ENCODE data around the gene RALA. TPM values are rescaled to one million over a fixed set of nuclear protein-coding genes. Genes with fewer than 3 reads are reported as not detected.

The RALA gene
- total and polyA plus RNA-seq, 7 experiments from 2014 or later: 24.8 to 48.2 (median 40.2) TPM

- POLR2A ChIA-PET: interaction anchor here (5.0 kb wide), 1 partner anchor 162 kb away, joined by 15 read pairs; no protein-coding TSS in a partner anchor
These were observed 118.7 kb downstream of the RALA start for GRCh38 chr7:39741942-39742623.

GRCh38 chr7:39744620-39745019 lies 121.2 kb downstream of the RALA start:
- intact Hi-C loops (cut with micrococcal nuclease): loop anchor here (5.0 to 10.0 kb wide), 3 partner anchors 290 to 308 kb away; no protein-coding TSS in a partner anchor
- Histone ChIP-seq H3K27ac (ENCODE audit: low read depth, low read length) (no peak overlapping the region), H3K4me1 (ENCODE audit: control insufficient read depth in 2 of 2, insufficient read depth in 2 of 2, low read length in 2 of 2) (no peaks in the 10 kb centered on the region), H3K9me3 (ENCODE audit: control insufficient read depth in 2 of 3, low read length in 3 of 3) (no peaks in the 10 kb centered on the region), H3K36me3 (ENCODE audit: control insufficient read depth in 2 of 3, insufficient read depth in 3 of 3, low read length in 3 of 3) (no peaks in the 10 kb centered on the region), H3K4me3 (ENCODE audit: low read length) (no peak overlapping the region), H3K27me3 (ENCODE audit: control insufficient read depth in 2 of 2, insufficient read depth in 2 of 2, low read length in 2 of 2) (no peaks in the 10 kb centered on the region)
- H3K27me3 Mint-ChIP-seq: no peaks in the 10 kb centered on the region
- H3K27ac Mint-ChIP-seq: peak overlapping the region in 2 of 9 donors; percentile 2 to 57
- H3K9me3 Mint-ChIP-seq: no peaks in the 10 kb centered on the region
- ATAC-seq (no peak), DNase-seq (no peak)
- ChIA-PET POLR2A (interaction anchor here (1.2 to 5.0 kb wide), 3 partner anchors 12 to 165 kb away, joined by 4 to 15 read pairs (median 9); no protein-coding TSS in a partner anchor), CTCF (interaction anchor here (0.6 to 14.2 kb wide), 6 partner anchors 8 to 251 kb away, joined by 3 to 336 read pairs (median 3); no protein-coding TSS in a partner anchor)
- no peak overlapping the region for H3K4me3 Mint-ChIP-seq
- H3K36me3 Mint-ChIP-seq: peaks cover 0 to 4% (median 0%) of the 10 kb centered on the region in 5 donors
- peaks cover 0 to 10% (median 5%) of the 10 kb centered on the region in 7 donors for H3K4me1 Mint-ChIP-seq

More at GRCh38 chr7:39741942-39742623, 118.7 kb downstream of the RALA start:
- Histone ChIP-seq H3K4me3 (ENCODE audit: low read length) (no peak overlapping the region), H3K27ac (ENCODE audit: low read depth, low read length) (no peak overlapping the region), H3K9me3 (ENCODE audit: control insufficient read depth in 2 of 3, low read length in 3 of 3) (no peaks in the 10 kb centered on the region), H3K36me3 (ENCODE audit: control insufficient read depth in 2 of 3, insufficient read depth in 3 of 3, low read length in 3 of 3) (no peaks in the 10 kb centered on the region), H3K27me3 (ENCODE audit: control insufficient read depth in 2 of 2, insufficient read depth in 2 of 2, low read length in 2 of 2) (no peaks in the 10 kb centered on the region), H3K4me1 (ENCODE audit: control insufficient read depth in 2 of 2, insufficient read depth in 2 of 2, low read length in 2 of 2) (no peaks in the 10 kb centered on the region)
- peak; percentile 83 for ATAC-seq
- H3K4me3 Mint-ChIP-seq: no peak overlapping the region
- CTCF ChIA-PET: interaction anchor here (0.6 to 14.2 kb wide), 10 partner anchors 37 to 212 kb away, joined by 3 to 336 read pairs (median 3); no protein-coding TSS in a partner anchor
- peak overlapping the region in 3 of 9 donors; percentile 28 to 72 (median 38) for H3K27ac Mint-ChIP-seq
- peaks cover 0 to 11% (median 9%) of the 10 kb centered on the region in 7 donors for H3K4me1 Mint-ChIP-seq
- H3K9me3 Mint-ChIP-seq: no peaks in the 10 kb centered on the region
- no peaks in the 10 kb centered on the region for H3K27me3 Mint-ChIP-seq
- intact Hi-C loops (cut with micrococcal nuclease): loop anchor here in 1 of 2 donors (1.0 to 10.0 kb wide), 2 partner anchors 162 to 287 kb away; no protein-coding TSS in a partner anchor
- H3K36me3 Mint-ChIP-seq: no peaks in the 10 kb centered on the region
- peak in 8 of 9 donors; percentile 17 to 63 (median 31) for DNase-seq

- no peaks in the 10 kb centered on the region for H3K36me3 ChIP-seq (ENCODE audit: control insufficient read depth in 2 of 3, insufficient read depth in 3 of 3, low read length in 3 of 3)
- DNase-seq (no peak), ATAC-seq (no peak)
- no peaks in the 10 kb centered on the region for H3K9me3 ChIP-seq (ENCODE audit: control insufficient read depth in 2 of 3, low read length in 3 of 3)
- H3K27me3 ChIP-seq (ENCODE audit: control insufficient read depth in 2 of 2, insufficient read depth in 2 of 2, low read length in 2 of 2): no peaks in the 10 kb centered on the region
- ChIA-PET CTCF (interaction anchor here (0.7 to 14.2 kb wide), 4 partner anchors 13 to 169 kb away, joined by 3 to 336 read pairs (median 6); no protein-coding TSS in a partner anchor), POLR2A (interaction anchor here (1.2 to 5.0 kb wide), 3 partner anchors 13 to 166 kb away, joined by 4 to 15 read pairs (median 9); no protein-coding TSS in a partner anchor)
- Mint-ChIP-seq H3K4me1 (peaks cover 0 to 10% (median 5%) of the 10 kb centered on the region in 7 donors), H3K27ac (no peak overlapping the region), H3K4me3 (no peak overlapping the region), H3K9me3 (no peaks in the 10 kb centered on the region), H3K27me3 (no peaks in the 10 kb centered on the region), H3K36me3 (peaks cover 0 to 4% (median 0%) of the 10 kb centered on the region in 5 donors)
- H3K4me3 ChIP-seq (ENCODE audit: low read length): no peak overlapping the region
- no peak overlapping the region for H3K27ac ChIP-seq (ENCODE audit: low read depth, low read length)
- H3K4me1 ChIP-seq (ENCODE audit: control insufficient read depth in 2 of 2, insufficient read depth in 2 of 2, low read length in 2 of 2): no peaks in the 10 kb centered on the region
- intact Hi-C loops (cut with micrococcal nuclease): loop anchor here (5.0 to 10.0 kb wide), 3 partner anchors 291 to 307 kb away; no protein-coding TSS in a partner anchor
These were observed 121.9 kb downstream of the RALA start for GRCh38 chr7:39745320-39745719.

DNA sequence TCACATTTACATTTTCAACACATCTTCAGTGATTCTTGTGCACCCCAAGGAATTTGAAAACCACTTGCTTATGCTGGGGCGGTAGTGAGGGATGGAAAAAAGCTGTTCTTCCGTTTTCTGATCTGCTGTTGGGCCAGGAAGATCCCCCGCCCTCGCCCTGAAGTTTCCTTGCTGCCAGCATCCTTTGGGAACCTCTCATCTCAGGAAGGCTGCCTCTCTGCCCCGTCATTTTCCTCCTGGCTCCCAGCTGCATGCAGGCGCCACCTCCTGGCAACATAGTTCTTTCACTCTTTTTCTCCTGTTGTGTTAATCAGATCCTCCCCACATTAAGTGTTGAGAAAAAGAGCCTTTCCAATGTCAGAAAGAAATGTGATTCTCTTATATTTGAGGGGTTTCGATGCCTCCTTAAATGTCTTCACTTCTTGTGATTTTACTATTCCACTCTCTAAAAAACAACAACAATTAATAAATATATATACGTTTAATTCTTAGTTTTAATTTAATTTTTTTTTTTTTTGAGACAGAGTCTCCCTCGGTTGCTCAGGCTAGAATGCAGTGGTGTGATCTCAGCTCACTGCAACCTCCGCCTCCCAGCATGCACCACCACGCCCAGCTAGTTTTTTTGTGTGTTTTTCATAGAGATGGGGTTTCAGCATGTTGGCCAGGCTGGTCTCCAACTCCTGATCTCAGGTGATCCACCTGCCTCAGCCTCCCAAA lies 122.9 kb downstream of the RALA start:
- no peaks in the 10 kb centered on the region for H3K9me3 ChIP-seq (ENCODE audit: control insufficient read depth in 2 of 3, low read length in 3 of 3)
- no peaks in the 10 kb centered on the region for H3K4me1 ChIP-seq (ENCODE audit: control insufficient read depth in 2 of 2, insufficient read depth in 2 of 2, low read length in 2 of 2)
- DNase-seq (peak; percentile 17 to 61 (median 45)), ATAC-seq (peak; percentile 60)
- Mint-ChIP-seq H3K9me3 (no peaks in the 10 kb centered on the region), H3K4me1 (peaks cover 0 to 8% (median 6%) of the 10 kb centered on the region in 7 donors), H3K27ac (peak overlapping the region in 6 of 9 donors; percentile 0 to 77 (median 24)), H3K27me3 (no peaks in the 10 kb centered on the region), H3K36me3 (peaks cover 0 to 4% (median 0%) of the 10 kb centered on the region in 5 donors), H3K4me3 (peak overlapping the region in 1 of 10 donors; percentile 1)
- H3K36me3 ChIP-seq (ENCODE audit: control insufficient read depth in 2 of 3, insufficient read depth in 3 of 3, low read length in 3 of 3): no peaks in the 10 kb centered on the region
- no peak overlapping the region for H3K4me3 ChIP-seq (ENCODE audit: low read length)
- intact Hi-C loops (cut with micrococcal nuclease): loop anchor here (1.0 to 10.0 kb wide), 7 partner anchors 13 to 306 kb away; partner anchors contain the start of gene RALA (in 1 of the 2)
- no peak overlapping the region for H3K27ac ChIP-seq (ENCODE audit: low read depth, low read length)
- H3K27me3 ChIP-seq (ENCODE audit: control insufficient read depth in 2 of 2, insufficient read depth in 2 of 2, low read length in 2 of 2): no peaks in the 10 kb centered on the region
- POLR2A ChIA-PET: interaction anchor here (2.0 to 5.0 kb wide), 2 partner anchors 11 to 166 kb away, joined by 4 to 15 read pairs; no protein-coding TSS in a partner anchor
- CTCF ChIA-PET: interaction anchor here (0.7 to 14.2 kb wide), 12 partner anchors 9 to 307 kb away, joined by 3 to 336 read pairs (median 4); partner anchors contain the start of gene YAE1

DNA sequence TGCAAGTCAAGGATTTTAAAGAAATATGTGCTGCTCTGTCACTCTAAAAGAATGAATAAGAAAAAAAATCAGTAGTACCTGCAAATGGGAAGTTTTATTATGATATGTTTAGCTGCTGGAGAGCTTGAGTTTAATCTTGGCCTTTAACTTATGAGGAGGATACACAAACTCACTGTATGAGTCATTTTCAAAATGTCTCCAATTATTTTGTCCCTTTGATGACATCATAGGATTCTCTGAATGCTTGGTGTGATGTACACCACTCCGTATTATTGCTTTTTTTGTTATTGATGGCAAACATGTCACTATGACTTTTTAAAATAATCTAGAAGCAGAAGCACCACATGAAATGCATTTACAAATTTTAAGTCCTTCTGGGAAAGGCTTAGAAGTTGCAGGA lies 125.8 kb downstream of the RALA start:
- Histone ChIP-seq H3K27ac (ENCODE audit: low read depth, low read length) (no peak overlapping the region), H3K27me3 (ENCODE audit: control insufficient read depth in 2 of 2, insufficient read depth in 2 of 2, low read length in 2 of 2) (no peaks in the 10 kb centered on the region), H3K4me3 (ENCODE audit: low read length) (no peak overlapping the region), H3K9me3 (ENCODE audit: control insufficient read depth in 2 of 3, low read length in 3 of 3) (no peaks in the 10 kb centered on the region), H3K36me3 (ENCODE audit: control insufficient read depth in 2 of 3, insufficient read depth in 3 of 3, low read length in 3 of 3) (no peaks in the 10 kb centered on the region), H3K4me1 (ENCODE audit: control insufficient read depth in 2 of 2, insufficient read depth in 2 of 2, low read length in 2 of 2) (no peaks in the 10 kb centered on the region)
- peaks cover 0 to 7% (median 5%) of the 10 kb centered on the region in 7 donors for H3K4me1 Mint-ChIP-seq
- ATAC-seq: no peak
- intact Hi-C loops (cut with micrococcal nuclease): loop anchor here (5.0 to 10.0 kb wide), 3 partner anchors 294 to 303 kb away; no protein-coding TSS in a partner anchor
- H3K36me3 Mint-ChIP-seq: peaks cover 0 to 10% (median 6%) of the 10 kb centered on the region in 5 donors
- no peak overlapping the region for H3K27ac Mint-ChIP-seq
- CTCF ChIA-PET: interaction anchor here (14.2 kb wide), 1 partner anchor 168 kb away, joined by 336 read pairs; no protein-coding TSS in a partner anchor
- no peaks in the 10 kb centered on the region for H3K9me3 Mint-ChIP-seq
- no peak overlapping the region for H3K4me3 Mint-ChIP-seq
- DNase-seq: no peak
- POLR2A ChIA-PET: interaction anchor here (0.7 to 1.8 kb wide), 2 partner anchors 169 to 195 kb away, joined by 3 to 7 read pairs; no protein-coding TSS in a partner anchor
- H3K27me3 Mint-ChIP-seq: no peaks in the 10 kb centered on the region

- CTCF ChIA-PET: interaction anchor here (0.9 to 14.2 kb wide), 2 partner anchors 126 to 169 kb away, joined by 3 to 336 read pairs; partner anchors contain the start of gene RALA
- DNase-seq: no peak
- peaks cover 0 to 10% (median 6%) of the 10 kb centered on the region in 5 donors for H3K36me3 Mint-ChIP-seq
- H3K4me3 ChIP-seq (ENCODE audit: low read length): no peak overlapping the region
- intact Hi-C loops (cut with micrococcal nuclease): loop anchor here (5.0 to 10.0 kb wide), 3 partner anchors 295 to 303 kb away; no protein-coding TSS in a partner anchor
- H3K9me3 Mint-ChIP-seq: no peaks in the 10 kb centered on the region
- no peaks in the 10 kb centered on the region for H3K36me3 ChIP-seq (ENCODE audit: control insufficient read depth in 2 of 3, insufficient read depth in 3 of 3, low read length in 3 of 3)
- ATAC-seq: no peak
- POLR2A ChIA-PET: interaction anchor here (0.6 to 1.8 kb wide), 3 partner anchors 135 to 169 kb away, joined by 3 to 7 read pairs (median 4); no protein-coding TSS in a partner anchor
- H3K9me3 ChIP-seq (ENCODE audit: control insufficient read depth in 2 of 3, low read length in 3 of 3): no peaks in the 10 kb centered on the region
- H3K4me3 Mint-ChIP-seq: no peak overlapping the region
- H3K4me1 ChIP-seq (ENCODE audit: control insufficient read depth in 2 of 2, insufficient read depth in 2 of 2, low read length in 2 of 2): no peaks in the 10 kb centered on the region
- no peaks in the 10 kb centered on the region for H3K27me3 Mint-ChIP-seq
- H3K4me1 Mint-ChIP-seq: peaks cover 0 to 10% (median 6%) of the 10 kb centered on the region in 7 donors
- no peak overlapping the region for H3K27ac ChIP-seq (ENCODE audit: low read depth, low read length)
- no peak overlapping the region for H3K27ac Mint-ChIP-seq
- no peaks in the 10 kb centered on the region for H3K27me3 ChIP-seq (ENCODE audit: control insufficient read depth in 2 of 2, insufficient read depth in 2 of 2, low read length in 2 of 2)
These were observed 126.3 kb downstream of the RALA start for GRCh38 chr7:39749717-39750116.

Measured in naive thymus-derived CD4-positive, alpha-beta T cell (primary cell).